ENCODE measurements around the gene ASCL2. TPM values are rescaled to one million over a fixed set of nuclear protein-coding genes. Genes with fewer than 3 reads are reported as not detected.

ASCL2 gene
- total and polyA plus RNA-seq, 2 of the 4 experiments (the other 2 are of a cell fraction): not detected

DNA sequence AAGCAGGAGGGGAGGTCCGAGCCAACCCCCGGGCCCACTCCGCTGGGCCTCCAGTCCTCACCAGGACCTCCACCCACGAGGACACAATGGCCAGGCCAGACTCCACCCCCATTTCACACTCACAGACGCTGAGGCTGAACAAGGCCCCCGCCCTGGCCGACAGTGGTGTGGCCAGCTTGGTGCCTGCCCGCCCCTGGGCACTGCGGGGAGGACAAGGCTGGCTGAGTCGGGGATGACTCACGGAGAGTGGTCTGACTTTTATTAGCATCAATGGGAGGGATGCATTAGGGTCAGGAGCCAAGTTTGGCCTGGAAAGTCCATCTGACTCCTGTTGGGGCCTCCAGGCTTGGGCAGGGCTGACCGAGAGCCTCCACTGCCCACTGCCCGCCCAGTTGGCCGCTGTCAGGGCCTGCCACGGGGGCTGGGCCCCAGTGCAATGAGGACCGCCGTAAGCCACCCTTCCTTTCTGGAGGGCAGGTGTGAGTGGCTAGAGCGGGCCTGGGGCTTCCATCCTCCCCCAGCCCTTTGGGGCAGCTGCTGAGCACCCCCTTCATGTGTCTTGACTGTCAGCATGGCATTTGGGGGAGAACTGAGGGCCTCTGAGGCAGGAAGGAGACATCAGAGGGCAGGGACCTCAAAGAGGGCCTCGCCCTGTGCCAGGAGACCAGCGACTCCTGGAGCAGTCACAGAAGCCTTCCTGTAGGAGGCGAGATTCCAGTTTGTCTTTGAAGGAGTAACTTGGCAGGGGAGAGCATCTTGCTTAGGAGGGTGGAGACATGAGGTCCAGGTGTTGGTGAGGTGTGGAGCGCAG is 42.0 kb upstream of the ASCL2 start:
- H2BK15ac ChIP-seq (ENCODE audit: low read depth, low read length): 0 out of 3 replicates have a peak overlapping the region, but pooled peaks have one; percentile 28
- TF ChIP-seq MAZ (IDR thresholded peaks at IDR 0.05; ENCODE audit: borderline replicate concordance, low read depth, low read length) (0 out of 2 replicates have a peak, but pooled peaks have one; percentile 23), SMC3 (IDR thresholded peaks at IDR 0.05; ENCODE audit: low read depth, low read length) (no peak)
- TF ChIP-seq, protein P1, sequence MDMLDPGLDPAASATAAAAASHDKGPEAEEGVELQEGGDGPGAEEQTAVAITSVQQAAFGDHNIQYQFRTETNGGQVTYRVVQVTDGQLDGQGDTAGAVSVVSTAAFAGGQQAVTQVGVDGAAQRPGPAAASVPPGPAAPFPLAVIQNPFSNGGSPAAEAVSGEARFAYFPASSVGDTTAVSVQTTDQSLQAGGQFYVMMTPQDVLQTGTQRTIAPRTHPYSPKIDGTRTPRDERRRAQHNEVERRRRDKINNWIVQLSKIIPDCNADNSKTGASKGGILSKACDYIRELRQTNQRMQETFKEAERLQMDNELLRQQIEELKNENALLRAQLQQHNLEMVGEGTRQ (IDR thresholded peaks at IDR 0.05; ENCODE audit: low read depth, low read length): no peak
- 0 out of 4 replicates have a peak overlapping the region, but pooled peaks have one; percentile 11 to 58 for H4K8ac ChIP-seq (ENCODE audit: low read depth in 2 of 2, low read length in 2 of 2)
- peak overlapping the region; percentile 91 for H2AK5ac ChIP-seq (ENCODE audit: low read depth, low read length)
- DNase-seq (peak; percentile 49), ATAC-seq (ENCODE audit: low read depth) (peak; percentile 52)
- peaks cover 6% of the 10 kb centered on the region; the same call in 1 of the 2 replicates for H3K9me1 ChIP-seq (ENCODE audit: insufficient read depth, low read length)
- POLR2A ChIA-PET (ENCODE audit: unreplicated experiment): no interaction called here
- dilution Hi-C loops (cut with HindIII; ENCODE audit: low sequenced_read_pairs, unreplicated experiment): no loop called here
- no peaks in the 10 kb centered on the region for H3K79me1 ChIP-seq (ENCODE audit: low read depth in 1 of 2, low read length in 2 of 2)
- H3K27ac ChIP-seq (ENCODE audit: insufficient read depth, low read length): no peak overlapping the region
- peak overlapping the region; percentile 47; the same call in 1 of the 2 replicates for H4K91ac ChIP-seq (ENCODE audit: insufficient read depth, low read depth, low read length)
- H2BK20ac ChIP-seq (ENCODE audit: low read depth, low read length): peak overlapping the region; percentile 56; the same call in 1 of the 2 replicates
- peaks cover under 1% of the 10 kb centered on the region; the same call in 1 of the 2 replicates for H3K27me3 ChIP-seq (ENCODE audit: control insufficient read depth, insufficient read depth, low read length)
- 90% methylated on average over 2 of the region's 22 CpGs; no CpG with 5 or more reads in 1 of the 2 experiments for whole genome bisulfite sequencing, 2 experiments (ENCODE audit: extremely low coverage in 2 of 2, insufficient read length in 1 of 2)
- CTCF ChIA-PET: no interaction called here
- H3K36me3 ChIP-seq (ENCODE audit: control insufficient read depth, insufficient read depth, low read length): no peaks in the 10 kb centered on the region
- H3K4ac ChIP-seq (ENCODE audit: low read depth, low read length): peak overlapping the region; percentile 62
- H3K4me2 ChIP-seq (ENCODE audit: low read depth, low read length): no peak overlapping the region
- no TSS peak for BruUV-seq (replicated peaks)
- H3K18ac ChIP-seq (ENCODE audit: low read depth, low read length): 0 out of 2 replicates have a peak overlapping the region, but pooled peaks have one; percentile 16
- no peak overlapping the region; the same call in 1 of the 2 replicates for H3K14ac ChIP-seq (replicated peaks; ENCODE audit: low read depth, low read length)
- no peak overlapping the region for H3K23ac ChIP-seq (ENCODE audit: low read depth, low read length)
- in situ Hi-C loops (cut with MboI; ENCODE audit: low sequenced_read_pairs): loop anchor here (5.0 kb wide), 1 partner anchor 105 kb away; no protein-coding TSS in a partner anchor
- peak overlapping the region; percentile 44; the same call in 1 of the 2 replicates for H4K5ac ChIP-seq (ENCODE audit: low read depth, low read length)
- intact Hi-C loops (cut with micrococcal nuclease): no loop called here
- no peaks in the 10 kb centered on the region; the same call in 1 of the 2 replicates for H3K9me3 ChIP-seq (ENCODE audit: control insufficient read depth, insufficient read depth, low read length)
- no peaks in the 10 kb centered on the region for H4K20me1 ChIP-seq (ENCODE audit: insufficient read depth, low read length)
- H2AK9ac ChIP-seq (replicated peaks; ENCODE audit: low read depth, low read length, poor library complexity): peak overlapping the region; percentile 96
- H3K56ac ChIP-seq (ENCODE audit: extremely low read depth, insufficient read depth, low read length): no peak overlapping the region
- H3K4me1 ChIP-seq (ENCODE audit: control insufficient read depth, insufficient read depth, low read length): peaks cover 20% of the 10 kb centered on the region
- no peak overlapping the region for H3K4me3 ChIP-seq (ENCODE audit: insufficient read depth, low read depth, low read length)
- peak overlapping the region; percentile 86 for H2AFZ ChIP-seq (replicated peaks; ENCODE audit: low read length, poor library complexity)
- H3K9ac ChIP-seq (ENCODE audit: low read depth, low read length): no peak overlapping the region
- peak overlapping the region; percentile 60; the same call in 1 of the 2 replicates for H2BK120ac ChIP-seq (ENCODE audit: low read depth, low read length)
- H2BK5ac ChIP-seq (ENCODE audit: low read depth, low read length, poor library complexity, severe bottlenecking): peak overlapping the region; percentile 64

Data from IMR-90 (cell line).